Stimulated activated naive CD8-positive, alpha-beta T cell treated with anti-CD3 and anti-CD28 coated beads, Interleukin-15, Interleukin-2, amounts not matched to agents 100 ng/mL and 50 ng/mL, for 24 hours (primary cell): ENCODE data around the gene FAAH.

ENCODE experiments used
- H3K27ac Mint-ChIP-seq: one replicate; pipeline ENCODE4 v1.8.0; 2021; ENCODE audit warnings: mild to moderate bottlenecking, mixed read lengths
- H3K27me3 Mint-ChIP-seq: one replicate; pipeline ENCODE4 v1.8.0; 2021; ENCODE audit warnings: mixed read lengths
- H3K36me3 Mint-ChIP-seq: one replicate; pipeline ENCODE4 v1.8.0; 2021; ENCODE audit warnings: low read depth, mixed read lengths
- H3K4me1 Mint-ChIP-seq: one replicate; pipeline ENCODE4 v1.8.0; 2021; ENCODE audit warnings: low read depth, mixed read lengths
- H3K4me3 Mint-ChIP-seq: one replicate; pipeline ENCODE4 v1.8.0; 2021; ENCODE audit warnings: mild to moderate bottlenecking, mixed read lengths
- H3K9me3 Mint-ChIP-seq: one replicate; pipeline ENCODE4 v1.8.0; 2021; ENCODE audit warnings: mixed read lengths

The FAAH gene

GRCh38 chr1:46380508-46380907 lies 13.6 kb upstream of the FAAH start:
- H3K27ac Mint-ChIP-seq = no peak overlapping the region
- H3K4me3 Mint-ChIP-seq = no peak overlapping the region
- no peaks in the 10 kb centered on the region for H3K27me3 Mint-ChIP-seq
- peaks cover 15% of the 10 kb centered on the region for H3K36me3 Mint-ChIP-seq
- H3K4me1 Mint-ChIP-seq = no peaks in the 10 kb centered on the region
- peaks cover 4% of the 10 kb centered on the region for H3K9me3 Mint-ChIP-seq

- H3K4me3 Mint-ChIP-seq = peak overlapping the region; percentile 47
- H3K36me3 Mint-ChIP-seq = peaks cover 18% of the 10 kb centered on the region
- H3K4me1 Mint-ChIP-seq = peaks cover 9% of the 10 kb centered on the region
- H3K9me3 Mint-ChIP-seq = peaks cover 12% of the 10 kb centered on the region
- peaks cover 29% of the 10 kb centered on the region for H3K27me3 Mint-ChIP-seq
- H3K27ac Mint-ChIP-seq = no peak overlapping the region
Measured at GRCh38 chr1:46393510-46393909, 607 bp upstream of the FAAH start.

- Mint-ChIP-seq H3K9me3 (peaks cover 12% of the 10 kb centered on the region), H3K27ac (no peak overlapping the region), H3K36me3 (peaks cover 18% of the 10 kb centered on the region), H3K27me3 (peaks cover 29% of the 10 kb centered on the region), H3K4me3 (peak overlapping the region; percentile 61), H3K4me1 (peaks cover 9% of the 10 kb centered on the region)
Measured at GRCh38 chr1:46394872-46395465, 852 bp downstream of the FAAH start.

- H3K36me3 Mint-ChIP-seq = peaks cover 18% of the 10 kb centered on the region
Measured at GRCh38 chr1:46396441-46397398, 2.6 kb downstream of the FAAH start.

GRCh38 chr1:46399307-46399706 lies 5.2 kb downstream of the FAAH start:
- Mint-ChIP-seq H3K27me3 (peaks cover 11% of the 10 kb centered on the region), H3K4me1 (peaks cover 4% of the 10 kb centered on the region), H3K27ac (no peak overlapping the region), H3K36me3 (no peaks in the 10 kb centered on the region), H3K9me3 (no peaks in the 10 kb centered on the region), H3K4me3 (no peak overlapping the region)

More at GRCh38 chr1:46396441-46397398, 2.6 kb downstream of the FAAH start:
- Mint-ChIP-seq H3K9me3 (peaks cover 12% of the 10 kb centered on the region), H3K27me3 (peaks cover 29% of the 10 kb centered on the region), H3K27ac (no peak overlapping the region), H3K4me1 (peaks cover 9% of the 10 kb centered on the region), H3K4me3 (no peak overlapping the region)

- H3K36me3 Mint-ChIP-seq = no peaks in the 10 kb centered on the region
- no peaks in the 10 kb centered on the region for H3K4me1 Mint-ChIP-seq
- no peak overlapping the region for H3K27ac Mint-ChIP-seq
- H3K4me3 Mint-ChIP-seq = no peak overlapping the region
- no peaks in the 10 kb centered on the region for H3K9me3 Mint-ChIP-seq
- peaks cover 3% of the 10 kb centered on the region for H3K27me3 Mint-ChIP-seq
Measured at GRCh38 chr1:46400421-46400820, 6.3 kb downstream of the FAAH start.

GRCh38 chr1:46401154-46401913 lies 7.2 kb downstream of the FAAH start:
- Mint-ChIP-seq H3K4me3 (no peak overlapping the region), H3K4me1 (no peaks in the 10 kb centered on the region), H3K27ac (no peak overlapping the region), H3K9me3 (no peaks in the 10 kb centered on the region), H3K27me3 (no peaks in the 10 kb centered on the region), H3K36me3 (no peaks in the 10 kb centered on the region)

- Mint-ChIP-seq H3K27me3 (no peaks in the 10 kb centered on the region), H3K27ac (no peak overlapping the region), H3K9me3 (no peaks in the 10 kb centered on the region), H3K4me1 (no peaks in the 10 kb centered on the region), H3K4me3 (no peak overlapping the region), H3K36me3 (no peaks in the 10 kb centered on the region)
Measured at GRCh38 chr1:46401964-46402626, 8.0 kb downstream of the FAAH start.

GRCh38 chr1:46403916-46404315 lies 9.8 kb downstream of the FAAH start:
- Mint-ChIP-seq H3K27me3 (no peaks in the 10 kb centered on the region), H3K4me1 (no peaks in the 10 kb centered on the region), H3K9me3 (no peaks in the 10 kb centered on the region), H3K4me3 (no peak overlapping the region), H3K36me3 (no peaks in the 10 kb centered on the region), H3K27ac (no peak overlapping the region)

- no peak overlapping the region for H3K4me3 Mint-ChIP-seq
Measured at GRCh38 chr1:46404482-46405196, 10.5 kb downstream of the FAAH start.

GRCh38 chr1:46405197-46405555 lies 11.1 kb downstream of the FAAH start:
- Mint-ChIP-seq H3K36me3 (no peaks in the 10 kb centered on the region), H3K4me3 (no peak overlapping the region), H3K4me1 (no peaks in the 10 kb centered on the region), H3K9me3 (no peaks in the 10 kb centered on the region), H3K27ac (no peak overlapping the region), H3K27me3 (no peaks in the 10 kb centered on the region)

More at GRCh38 chr1:46404482-46405196, 10.5 kb downstream of the FAAH start:
- Mint-ChIP-seq H3K4me1 (no peaks in the 10 kb centered on the region), H3K36me3 (no peaks in the 10 kb centered on the region), H3K9me3 (no peaks in the 10 kb centered on the region), H3K27ac (no peak overlapping the region), H3K27me3 (no peaks in the 10 kb centered on the region)

GRCh38 chr1:46405724-46406123 lies 11.6 kb downstream of the FAAH start:
- Mint-ChIP-seq H3K4me1 (no peaks in the 10 kb centered on the region), H3K27me3 (no peaks in the 10 kb centered on the region), H3K36me3 (no peaks in the 10 kb centered on the region), H3K4me3 (no peak overlapping the region), H3K27ac (no peak overlapping the region), H3K9me3 (no peaks in the 10 kb centered on the region)

- Mint-ChIP-seq H3K36me3 (no peaks in the 10 kb centered on the region), H3K27me3 (no peaks in the 10 kb centered on the region), H3K27ac (no peak overlapping the region), H3K4me1 (no peaks in the 10 kb centered on the region), H3K9me3 (no peaks in the 10 kb centered on the region), H3K4me3 (no peak overlapping the region)
Measured at GRCh38 chr1:46406881-46407608, 12.9 kb downstream of the FAAH start.
